CD4-positive, alpha-beta T cell treated with Interleukin-4 for 4 hours (primary cell): ENCODE measurements around the gene DNAJA2.
"Not testable (repeated sequence)": the region's sequence is repeated elsewhere in the genome, so short reads cannot be mapped to it uniquely, and the experiment has no call there.

Source experiments
- DNase-seq: peaks from one replicate; pipeline ENCODE4 v3.0.0-alpha.2; 2020

DNAJA2 gene

DNA sequence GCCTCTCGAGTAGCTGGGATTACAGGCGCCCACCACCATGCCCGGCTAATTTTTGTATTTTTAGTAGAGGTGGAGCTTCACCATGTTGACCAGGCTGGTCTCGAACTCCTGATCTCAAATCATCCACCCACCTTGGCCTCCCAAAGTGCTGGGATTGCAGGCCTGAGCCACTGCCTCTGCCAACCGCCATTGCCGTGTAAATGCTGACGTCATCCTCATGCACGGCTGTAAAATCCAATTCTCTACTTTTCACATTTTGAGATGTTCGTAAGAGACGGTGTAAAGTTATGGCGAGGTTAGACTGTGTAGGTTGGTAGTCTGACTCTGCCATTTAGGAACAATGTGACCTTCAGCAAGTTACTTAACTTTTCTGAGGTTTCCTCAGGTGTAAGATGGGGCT, 1.7 kb upstream of the DNAJA2 start:
- no peak for DNase-seq

DNA sequence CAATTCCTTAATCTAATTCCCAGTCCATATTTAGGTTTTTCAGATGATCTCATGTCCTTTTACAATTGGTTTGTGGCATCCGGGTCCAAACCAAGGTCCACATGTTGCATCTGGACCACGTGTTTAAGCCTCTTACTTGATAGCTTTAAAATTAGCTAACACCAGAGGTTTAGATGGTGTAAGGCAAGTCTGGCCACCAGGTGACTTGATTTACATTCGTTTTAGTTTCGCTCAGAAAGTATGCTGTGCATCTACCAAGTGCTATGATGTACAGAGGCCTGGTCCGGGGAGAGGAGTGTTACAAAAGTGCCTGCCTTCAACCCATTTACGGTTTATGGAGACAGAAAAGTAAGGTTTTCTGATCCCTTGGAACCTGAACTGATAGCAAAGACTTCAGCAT, 878 bp upstream of the DNAJA2 start:
- peak; percentile 40 for DNase-seq

DNA sequence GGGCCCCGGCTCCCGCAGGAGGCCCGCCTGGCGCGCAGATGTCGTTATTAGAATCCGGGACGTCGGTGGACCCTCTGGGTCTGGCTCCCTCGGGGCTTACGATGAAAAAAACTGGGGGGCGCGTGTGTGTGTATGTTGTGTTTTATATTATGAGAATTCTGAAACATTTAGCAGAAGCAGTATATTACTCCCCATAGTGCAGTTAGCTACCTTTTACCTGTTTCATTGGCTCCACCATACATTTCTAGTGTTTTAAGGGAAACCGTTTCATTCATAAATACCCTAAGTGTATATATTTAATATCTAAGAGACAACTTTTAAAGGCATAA, 486 bp upstream of the DNAJA2 start:
- no peak for DNase-seq

DNA sequence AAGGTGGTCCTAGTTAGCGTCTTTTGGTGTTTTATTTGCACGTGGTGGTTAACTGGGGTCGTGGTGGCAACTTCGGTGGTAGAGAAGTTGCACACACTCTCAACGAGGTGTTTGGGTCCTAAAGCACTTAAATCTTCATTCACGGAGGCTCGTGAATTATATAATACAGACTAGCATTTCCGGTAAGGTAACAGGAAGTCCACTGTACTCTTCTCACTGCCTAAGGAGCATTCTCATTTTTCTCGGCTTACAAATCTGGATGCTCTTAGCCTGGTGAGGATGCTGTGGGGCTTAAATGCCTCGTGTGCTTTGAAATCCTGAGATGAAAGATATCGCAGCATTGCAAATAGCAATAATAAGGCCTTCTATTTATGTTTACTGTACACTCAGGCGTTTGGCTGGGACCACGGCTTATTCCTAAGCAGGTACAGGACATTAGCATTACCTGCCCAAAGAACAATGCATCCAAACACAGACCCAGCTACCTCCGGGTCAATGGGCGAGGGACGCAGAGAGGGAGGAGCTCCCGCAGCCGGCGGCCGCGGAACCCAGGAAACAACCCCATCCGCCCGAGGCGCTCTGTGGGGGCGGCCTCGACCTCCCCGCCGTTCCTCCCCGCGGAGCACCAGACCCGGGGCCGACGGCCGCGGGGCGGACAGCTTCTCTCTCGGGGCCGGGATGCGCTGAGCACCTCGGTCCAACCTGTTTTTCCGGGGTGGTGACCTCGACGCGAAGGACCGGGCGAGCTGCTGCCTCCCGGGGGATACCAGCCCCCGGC, 856 bp downstream of the DNAJA2 start:
- peak; percentile 46 for DNase-seq

DNA sequence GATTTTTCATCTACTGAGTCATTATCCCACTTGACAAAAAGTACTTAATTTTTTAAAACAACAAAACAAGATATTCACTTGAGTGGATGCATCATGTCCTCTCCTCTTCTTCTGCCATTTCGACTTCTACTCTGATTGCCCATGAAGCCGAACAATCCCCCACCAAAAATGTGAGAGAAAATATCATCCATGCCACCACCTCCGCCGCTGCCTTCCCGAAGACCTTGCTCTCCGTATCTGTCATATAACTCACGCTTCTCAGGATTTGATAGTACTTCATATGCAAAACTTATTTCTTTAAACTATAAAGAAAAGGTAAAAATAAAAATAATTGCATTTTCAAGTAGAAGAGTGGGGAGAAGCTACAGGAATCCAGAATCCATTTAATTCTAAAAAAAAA, 2.2 kb downstream of the DNAJA2 start:
- no peak for DNase-seq

DNA sequence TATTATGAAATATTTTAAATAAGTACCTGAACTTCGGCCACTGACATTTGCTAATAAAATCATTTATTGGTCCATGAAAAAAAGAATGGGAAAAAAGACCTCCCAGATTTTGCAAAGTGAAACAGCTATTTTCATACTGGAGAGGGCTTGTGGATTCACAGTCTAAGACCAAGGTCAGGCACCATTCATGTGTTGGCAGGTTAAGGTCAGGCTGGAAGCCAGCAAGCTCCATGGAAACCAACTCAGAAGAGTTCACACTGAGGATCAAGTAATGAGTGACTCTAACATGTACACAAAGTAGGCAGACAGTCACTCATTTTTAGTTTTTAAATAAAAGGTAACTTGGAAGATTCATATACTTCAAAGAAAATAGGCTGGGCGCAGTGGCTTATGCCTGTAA, 3.4 kb downstream of the DNAJA2 start:
- no peak for DNase-seq

DNA sequence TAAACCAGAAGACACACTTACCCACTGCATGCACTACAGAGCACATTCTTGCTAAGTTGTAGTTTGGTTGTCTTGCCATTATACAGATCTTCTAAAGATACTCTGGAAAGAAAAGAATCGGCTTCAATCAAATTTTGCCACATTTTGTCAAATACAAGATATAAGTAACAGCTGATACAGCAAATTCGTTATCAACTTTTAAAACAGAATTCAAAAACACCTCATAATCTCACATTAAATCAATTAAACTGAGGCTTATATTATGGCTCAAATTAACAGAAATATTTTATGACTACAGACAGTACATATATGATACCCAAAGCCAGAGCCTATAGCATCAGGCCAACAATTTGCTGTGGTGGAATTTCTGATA, 5.4 kb downstream of the DNAJA2 start:
- DNase-seq = no peak

DNA sequence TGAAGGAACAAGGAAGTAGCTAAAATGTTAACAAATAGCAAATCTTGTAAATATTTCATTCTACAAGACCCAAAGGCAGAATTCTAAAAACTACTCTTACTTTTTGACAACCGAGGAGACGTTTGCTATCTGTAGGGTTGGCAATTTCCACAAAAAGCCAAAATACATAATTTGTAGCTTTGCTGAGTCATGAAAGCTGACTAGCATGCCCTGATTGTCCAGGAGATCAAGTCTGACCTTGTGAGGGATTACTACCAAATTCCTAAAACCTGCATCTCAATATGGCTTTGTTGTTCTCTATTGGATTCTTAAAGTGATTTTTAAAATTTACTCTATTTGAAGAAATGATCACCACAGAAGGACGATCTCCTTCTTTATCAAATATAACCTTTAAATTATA, 10.8 kb downstream of the DNAJA2 start:
- DNase-seq = no peak

DNA sequence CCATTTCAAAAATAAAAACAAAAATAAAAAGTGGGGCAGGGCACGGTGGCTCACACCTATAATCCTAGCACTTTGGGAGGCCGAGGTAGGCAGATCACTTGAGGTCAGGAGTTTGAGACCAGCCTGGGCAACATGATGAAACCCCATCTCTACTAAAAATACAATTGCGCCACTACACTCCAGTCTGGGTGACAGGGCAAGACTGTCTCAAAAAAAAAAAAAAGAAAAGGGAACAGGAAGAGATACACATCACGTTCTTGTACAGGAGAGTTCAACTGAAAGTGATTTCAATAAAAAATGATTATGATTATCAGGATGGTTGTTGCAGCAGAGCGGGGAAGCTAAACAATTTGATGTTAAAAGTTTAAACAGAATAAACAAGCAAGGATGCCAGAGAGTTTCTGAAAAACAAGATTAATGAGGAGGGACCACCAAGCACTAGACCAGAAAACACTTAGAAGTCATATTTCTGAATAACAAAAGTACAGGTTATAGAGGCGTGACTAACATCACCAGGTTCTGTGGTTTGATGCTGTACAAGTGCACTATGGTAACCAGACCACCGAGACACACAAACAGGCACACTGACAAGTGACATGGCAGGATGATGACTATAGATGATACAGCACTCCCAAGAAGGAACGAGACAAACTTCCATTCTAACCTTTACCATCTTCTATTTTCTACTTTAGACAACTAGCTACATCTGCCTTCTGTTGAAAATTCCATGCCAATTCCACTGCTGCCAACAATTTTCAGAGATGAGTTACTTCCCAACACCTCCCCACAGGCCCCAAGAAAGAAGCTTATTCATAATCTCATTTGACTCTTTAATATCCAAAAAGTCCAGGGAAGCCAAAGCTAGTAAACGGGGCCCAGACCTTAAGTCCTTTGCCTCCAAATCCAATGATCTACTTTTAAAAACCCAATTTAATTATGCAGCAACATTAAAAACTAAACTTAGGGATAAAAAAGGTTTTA, 11.8 kb downstream of the DNAJA2 start:
- peak; percentile 81 for DNase-seq

DNA sequence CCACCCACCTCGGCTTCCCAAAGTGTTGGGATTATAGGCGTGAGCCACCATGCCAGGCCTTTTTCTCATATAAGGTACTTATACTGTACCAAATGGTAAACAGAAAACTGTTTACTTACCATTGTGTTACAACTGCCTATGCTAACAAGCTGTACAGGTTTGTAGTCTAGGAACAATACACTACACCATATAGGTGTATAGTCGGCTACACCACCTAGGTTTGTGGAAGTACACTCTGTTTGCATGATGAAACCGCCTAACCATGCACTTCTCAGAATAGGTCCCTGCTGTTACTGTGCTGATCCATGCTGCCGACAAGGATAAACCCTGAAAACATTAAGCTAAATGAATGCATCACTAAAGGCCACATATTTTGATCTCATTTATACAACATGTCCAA, 18.9 kb downstream of the DNAJA2 start:
- no peak for DNase-seq

DNA sequence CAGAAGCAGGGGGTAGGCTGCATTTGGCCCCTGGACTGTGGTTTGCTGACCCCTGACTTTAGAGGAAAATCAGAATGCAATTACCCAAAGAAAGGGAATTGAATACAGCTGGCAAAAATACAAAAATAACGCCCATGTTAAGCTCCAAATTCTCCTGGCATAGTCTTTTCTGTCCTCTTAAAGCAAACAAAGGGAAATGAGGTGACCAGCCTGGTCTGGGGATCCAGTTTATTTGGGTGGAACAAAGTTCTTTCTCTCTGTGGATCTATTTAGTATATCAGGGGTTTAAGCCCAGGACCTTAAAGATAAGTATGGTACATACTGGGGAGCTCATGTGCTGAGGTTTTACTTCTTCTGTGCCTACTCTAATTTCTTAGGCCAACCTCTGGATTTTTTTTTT, 23.5 kb downstream of the DNAJA2 start:
- DNase-seq = no peak

DNA sequence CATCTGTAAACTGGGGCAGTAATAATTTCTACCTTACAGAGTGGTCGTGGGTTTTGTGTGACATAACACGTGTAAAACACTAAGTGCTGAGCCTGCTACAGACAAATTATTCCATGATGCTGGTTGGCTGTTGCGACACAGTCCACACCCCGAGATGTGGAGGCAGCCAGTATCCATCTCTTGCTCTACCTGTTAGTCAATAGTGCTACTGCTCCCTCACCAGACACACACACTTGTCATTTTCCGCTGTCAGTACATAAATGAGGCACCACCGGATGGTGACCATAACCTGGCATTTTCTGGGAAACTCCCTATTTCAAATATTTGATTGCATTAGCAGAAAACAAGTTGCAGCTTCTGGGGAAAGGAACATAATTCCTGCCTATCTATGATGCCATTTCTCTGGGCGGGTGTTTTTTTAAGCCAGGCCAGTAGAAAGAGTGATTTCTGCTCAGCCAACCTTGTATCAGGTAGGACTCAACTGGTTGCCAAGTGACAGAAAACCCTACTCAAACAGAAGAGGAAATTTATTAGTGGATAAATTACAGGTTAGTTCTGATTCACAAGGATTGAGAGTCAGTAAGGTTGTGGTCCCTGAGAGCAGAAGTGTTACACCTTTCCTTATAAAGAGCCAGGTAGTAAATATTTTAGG, 24.1 kb downstream of the DNAJA2 start:
- peak; percentile 66 for DNase-seq

DNA sequence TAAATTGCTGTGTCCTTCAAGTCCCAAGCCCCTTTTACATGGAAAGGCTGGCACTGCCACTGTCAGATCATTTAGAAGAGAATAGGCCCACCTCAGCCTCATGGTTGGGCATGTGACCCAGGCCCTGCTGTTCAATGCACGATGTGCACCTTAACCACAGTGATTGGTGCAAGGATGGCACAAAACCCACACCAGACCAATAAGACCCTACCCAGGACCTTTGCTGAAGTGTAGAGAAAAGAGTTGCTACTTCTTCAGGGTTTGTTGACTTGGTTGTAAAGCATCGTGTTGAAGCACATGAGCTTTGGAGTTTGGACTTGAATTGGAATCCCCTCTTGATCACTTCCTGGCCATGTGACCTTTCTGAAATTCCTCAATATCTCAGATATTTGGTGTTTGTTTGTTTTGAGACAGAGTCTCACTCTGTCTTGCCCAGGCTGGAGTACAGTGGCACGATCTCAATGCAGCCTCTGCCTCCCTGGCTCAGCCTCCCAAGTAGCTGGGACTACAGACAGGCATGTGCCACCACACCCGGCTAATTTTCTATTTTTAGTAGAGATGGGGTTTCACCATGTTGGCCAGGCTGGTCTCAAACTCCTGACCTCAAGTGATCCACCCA, 24.8 kb downstream of the DNAJA2 start:
- DNase-seq = no peak

DNA sequence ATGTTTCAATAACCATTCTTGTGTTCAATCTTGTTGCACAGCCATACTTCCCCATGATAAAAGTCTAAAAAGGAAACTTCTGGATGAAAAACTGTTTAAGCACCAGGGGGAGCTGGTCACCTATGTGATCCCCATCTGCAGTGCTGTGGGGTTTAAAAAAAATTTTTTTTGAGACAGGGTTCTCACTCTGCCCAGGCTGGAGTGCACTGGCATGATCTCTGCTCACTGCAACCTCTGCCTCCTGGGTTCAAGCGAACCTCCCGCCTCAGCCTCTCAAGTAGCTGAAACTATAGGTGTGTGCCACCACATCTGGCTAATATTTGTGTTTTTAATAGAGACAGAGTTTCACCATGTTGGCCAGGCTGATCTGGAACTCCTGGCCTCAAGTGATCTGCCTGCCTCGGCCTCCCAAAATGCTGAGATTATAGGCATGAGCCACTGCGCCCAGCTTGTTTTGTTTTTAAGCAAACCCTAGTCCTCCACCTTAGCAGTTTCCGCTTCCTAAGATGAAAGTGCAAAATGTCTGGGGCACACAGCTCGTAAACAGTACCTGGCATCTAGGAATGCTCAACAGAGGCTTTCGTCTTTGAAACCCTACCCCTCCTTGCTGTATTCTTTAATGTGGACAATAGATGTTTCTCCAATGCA, 25.4 kb downstream of the DNAJA2 start:
- DNase-seq = peak; percentile 59

DNA sequence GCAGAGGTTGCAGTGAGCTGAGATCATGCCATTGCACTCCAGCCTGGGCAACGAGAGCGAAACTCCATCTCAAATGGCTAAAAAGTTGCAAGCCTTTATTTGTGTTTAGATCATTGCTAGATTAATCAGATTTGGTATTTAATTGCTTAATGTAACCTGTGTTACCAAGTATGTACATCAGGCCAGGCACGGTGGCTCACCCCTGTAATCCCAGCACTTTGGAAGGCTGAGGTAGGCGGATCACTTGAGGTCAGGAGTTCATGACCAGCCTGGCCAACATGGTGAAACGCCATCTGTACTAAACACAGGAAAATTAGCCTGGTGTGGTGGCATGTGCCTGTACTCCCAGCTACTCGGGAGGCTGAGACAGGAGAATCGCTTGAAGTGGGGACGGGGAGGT, 28.8 kb downstream of the DNAJA2 start:
- not testable (repeated sequence) for DNase-seq

DNA sequence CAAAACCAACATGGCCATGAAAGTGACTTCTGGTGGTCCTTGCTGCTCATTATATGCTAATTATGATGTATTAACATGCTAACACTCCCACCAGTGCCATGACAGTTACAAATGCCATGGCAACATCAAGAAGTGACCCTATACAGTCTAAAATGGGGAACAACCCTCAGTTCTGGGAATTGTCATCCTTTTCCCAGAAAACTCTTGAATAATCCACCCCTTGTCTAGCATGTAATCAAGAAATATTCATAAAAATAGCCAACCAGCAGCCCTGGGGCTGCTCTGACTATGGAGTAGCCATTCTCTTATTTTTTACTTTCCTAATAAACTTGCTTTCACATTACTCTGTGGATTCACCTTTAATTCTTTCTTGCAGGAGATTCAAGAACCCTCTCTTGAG, 35.9 kb downstream of the DNAJA2 start:
- no peak for DNase-seq

DNA sequence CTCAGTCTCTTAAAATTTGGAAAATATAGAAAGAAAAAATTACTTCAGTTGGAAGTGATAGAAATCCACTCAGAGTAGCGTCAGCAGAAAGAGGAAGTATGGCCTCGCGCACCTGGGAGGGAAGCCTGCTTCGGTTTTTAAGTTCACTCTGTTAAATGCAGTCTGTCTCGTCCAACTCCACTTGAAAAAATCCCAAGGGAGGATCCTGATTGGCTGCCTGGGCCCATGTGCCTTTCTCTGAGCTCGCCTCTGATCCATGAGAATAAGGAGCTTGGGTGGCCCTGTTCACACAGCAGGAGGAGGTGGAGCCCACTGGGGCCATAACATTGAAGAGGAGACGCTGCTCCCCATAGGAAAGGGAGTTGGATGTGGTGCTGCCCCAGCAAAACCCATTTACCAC, 40.7 kb downstream of the DNAJA2 start:
- DNase-seq = no peak

DNA sequence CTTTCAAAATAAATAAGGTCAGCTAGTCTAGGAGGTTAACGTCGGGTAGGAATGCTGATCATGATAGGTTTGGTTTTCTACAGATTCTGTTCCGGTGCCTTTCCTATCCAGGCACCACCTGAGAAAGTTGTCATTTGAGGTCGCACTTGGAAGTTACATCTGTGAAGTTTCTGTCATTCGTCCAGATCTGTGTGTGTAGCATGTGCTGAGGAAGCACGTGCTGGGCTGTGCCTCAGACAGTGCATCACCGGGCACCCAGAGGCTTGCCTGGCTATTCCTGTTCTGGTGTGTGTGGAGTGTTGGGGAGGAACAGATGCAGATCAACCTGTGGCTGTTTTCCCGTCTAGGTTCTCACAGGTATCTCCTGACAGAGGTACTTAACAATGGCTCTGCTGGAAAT, 42.6 kb downstream of the DNAJA2 start:
- no peak for DNase-seq

DNA sequence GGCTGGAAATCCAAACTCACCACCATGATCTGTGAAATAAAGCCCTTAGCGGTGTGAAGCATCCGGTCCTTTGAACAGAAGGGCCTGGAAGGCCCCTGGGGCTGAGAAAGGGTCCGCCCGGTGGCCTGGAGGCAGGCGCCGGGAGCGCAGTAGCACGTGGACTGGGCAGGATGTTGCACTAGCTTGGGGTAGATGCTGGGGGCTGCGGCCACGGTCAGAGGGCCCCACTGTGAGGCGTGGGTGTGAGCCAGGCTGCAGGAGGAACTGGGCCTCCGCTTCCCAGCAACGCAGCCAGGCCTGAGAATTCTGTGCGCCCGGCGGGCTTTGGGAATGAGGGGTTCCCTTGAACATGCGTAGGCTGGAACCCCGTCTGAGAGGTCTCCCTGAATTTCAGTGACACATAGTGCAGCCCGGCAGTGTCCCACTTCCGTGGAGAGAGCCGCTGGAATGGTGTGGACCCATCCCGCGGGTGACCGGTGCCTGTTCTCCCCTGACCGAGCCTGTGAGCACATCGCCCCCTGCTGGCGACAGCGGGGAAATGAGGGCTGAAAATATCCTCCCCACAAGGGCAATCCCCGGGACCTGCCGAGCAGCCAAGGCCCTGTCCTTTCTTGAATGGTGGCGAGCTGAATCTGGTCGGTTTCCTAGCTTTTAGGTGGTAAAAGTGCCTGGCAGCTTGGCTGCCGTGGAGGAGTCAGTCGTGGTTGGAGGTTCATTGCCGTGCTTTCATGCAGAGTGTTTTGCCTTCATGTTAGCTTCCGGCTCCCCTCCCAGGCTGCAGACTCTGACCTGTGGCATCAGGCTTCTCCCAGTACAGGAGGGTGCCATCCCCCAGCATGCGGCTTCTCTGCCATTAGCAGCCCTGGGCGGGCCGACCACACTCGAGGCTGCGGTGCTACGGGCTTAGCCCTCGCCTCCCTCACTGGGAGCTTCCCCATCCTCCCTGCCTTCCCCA, 43.8 kb downstream of the DNAJA2 start:
- peak; percentile 55 for DNase-seq

DNA sequence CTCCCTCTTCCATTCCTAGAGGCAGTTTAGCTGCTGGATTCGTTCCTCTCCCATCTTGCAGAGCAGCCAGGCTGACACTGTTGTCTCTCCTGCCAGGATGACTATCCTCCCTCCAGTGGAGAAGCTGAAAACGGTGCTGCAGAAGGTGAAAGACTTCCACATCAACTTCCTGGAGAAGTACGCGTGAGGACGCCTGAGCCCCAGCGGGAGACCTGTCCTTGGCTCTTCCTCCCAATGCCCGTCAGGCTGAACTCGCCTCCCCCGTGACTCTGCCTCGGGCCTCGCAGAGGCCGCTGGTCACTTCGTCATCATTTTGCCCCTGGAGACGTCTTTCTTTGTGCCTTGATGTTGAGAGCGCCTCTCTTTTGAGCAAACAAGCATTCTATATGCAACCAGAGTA, 44.7 kb downstream of the DNAJA2 start:
- no peak for DNase-seq

DNA sequence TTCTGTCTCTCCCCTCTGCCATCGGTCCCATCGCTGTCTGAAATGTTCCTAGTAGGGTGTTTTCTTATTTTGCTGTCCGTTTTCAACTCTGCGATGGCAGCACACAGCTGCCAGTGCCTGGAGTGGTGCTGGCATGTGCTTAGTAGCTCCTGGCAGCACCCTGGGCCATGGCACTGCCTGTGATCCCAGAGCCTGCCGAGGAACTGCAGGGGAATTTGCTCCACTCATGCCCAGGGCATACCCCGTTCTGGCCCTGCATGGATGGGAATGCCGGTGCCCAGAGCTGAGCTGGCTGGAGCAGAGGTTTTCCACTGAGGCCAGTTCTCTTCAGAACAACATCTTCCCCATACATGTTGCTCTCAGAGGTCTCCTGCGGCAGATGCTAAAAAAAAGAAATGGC, 46.2 kb downstream of the DNAJA2 start:
- no peak for DNase-seq
